HG03521 (cell line): ENCODE results near the gene NTN1.

Experiments
- ATAC-seq: cut with Tn5 transposase; IDR thresholded peaks from one replicate; pipeline ENCODE4 v1.9.1; 2021; ENCODE audit warnings: mild to moderate bottlenecking, moderate library complexity; ENCODE audit not compliant: unreplicated experiment

Gene NTN1

DNA sequence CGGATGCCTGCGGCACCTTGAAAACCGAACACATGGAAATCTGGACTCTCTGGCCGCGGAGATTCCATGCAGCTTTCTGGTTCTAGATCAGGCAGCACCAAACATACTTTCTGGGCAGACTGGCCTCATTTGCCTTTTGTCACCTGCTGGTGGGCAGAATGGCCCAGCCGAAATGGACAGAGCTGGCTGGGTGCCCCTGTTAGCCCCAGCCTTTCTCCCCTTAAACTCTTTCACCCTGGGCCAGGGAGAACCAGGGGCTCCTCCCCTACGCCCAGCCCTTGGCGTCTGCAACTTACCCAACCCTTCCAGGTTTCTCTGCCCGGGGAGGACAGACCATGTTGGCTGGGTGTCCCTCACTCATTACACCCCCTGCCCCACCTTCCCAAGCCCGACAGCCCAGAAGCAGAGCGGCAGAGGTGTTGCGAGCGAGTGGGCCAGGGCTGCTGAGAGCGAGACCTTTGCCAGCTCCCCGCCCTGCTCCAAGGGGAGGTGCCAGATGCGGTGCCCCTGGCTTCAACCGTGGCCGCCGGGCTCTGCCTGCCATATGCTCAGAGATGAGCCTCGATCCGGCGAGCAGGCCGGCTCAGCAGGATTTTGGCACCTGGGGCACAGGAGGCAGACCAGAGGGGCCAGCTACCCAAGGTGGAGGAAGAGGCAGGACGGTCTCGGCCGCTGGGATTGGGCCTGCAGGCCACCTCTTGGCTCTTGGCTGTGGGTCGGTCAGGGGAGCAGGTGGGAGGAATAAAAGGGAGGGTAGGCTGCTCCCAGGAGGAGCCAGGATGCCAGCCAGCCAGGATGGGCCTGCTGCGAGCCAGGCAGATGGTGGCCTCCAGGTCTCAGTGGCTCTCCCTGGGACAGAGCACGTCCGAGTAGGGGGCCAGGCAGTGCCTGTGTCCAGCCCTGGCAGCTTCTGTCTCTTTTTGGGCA lies 191.3 kb downstream of the NTN1 start:
- no peak for ATAC-seq

- no peak for ATAC-seq
Measured at GRCh38 chr17:9213303-9213640, 192.0 kb downstream of the NTN1 start.

DNA sequence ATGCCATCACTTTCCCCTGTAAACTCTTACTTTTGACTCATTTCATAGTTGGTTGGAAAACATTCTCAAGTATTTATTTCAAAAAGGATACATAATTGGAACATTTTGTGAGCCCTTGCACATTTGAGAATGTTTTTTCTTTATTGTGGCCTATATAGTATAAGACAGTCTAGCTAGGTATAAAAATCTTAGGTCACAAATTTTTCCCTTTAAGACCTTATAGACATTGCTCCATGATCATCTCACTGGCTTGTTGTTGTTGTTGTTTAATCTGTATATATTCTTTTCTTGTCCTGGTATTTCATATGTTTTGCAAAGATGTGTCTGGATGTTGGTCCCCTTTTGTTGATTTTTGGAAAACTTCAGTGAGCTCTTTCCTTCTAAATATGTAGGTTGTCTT lies 194.2 kb downstream of the NTN1 start:
- ATAC-seq = no peak

DNA sequence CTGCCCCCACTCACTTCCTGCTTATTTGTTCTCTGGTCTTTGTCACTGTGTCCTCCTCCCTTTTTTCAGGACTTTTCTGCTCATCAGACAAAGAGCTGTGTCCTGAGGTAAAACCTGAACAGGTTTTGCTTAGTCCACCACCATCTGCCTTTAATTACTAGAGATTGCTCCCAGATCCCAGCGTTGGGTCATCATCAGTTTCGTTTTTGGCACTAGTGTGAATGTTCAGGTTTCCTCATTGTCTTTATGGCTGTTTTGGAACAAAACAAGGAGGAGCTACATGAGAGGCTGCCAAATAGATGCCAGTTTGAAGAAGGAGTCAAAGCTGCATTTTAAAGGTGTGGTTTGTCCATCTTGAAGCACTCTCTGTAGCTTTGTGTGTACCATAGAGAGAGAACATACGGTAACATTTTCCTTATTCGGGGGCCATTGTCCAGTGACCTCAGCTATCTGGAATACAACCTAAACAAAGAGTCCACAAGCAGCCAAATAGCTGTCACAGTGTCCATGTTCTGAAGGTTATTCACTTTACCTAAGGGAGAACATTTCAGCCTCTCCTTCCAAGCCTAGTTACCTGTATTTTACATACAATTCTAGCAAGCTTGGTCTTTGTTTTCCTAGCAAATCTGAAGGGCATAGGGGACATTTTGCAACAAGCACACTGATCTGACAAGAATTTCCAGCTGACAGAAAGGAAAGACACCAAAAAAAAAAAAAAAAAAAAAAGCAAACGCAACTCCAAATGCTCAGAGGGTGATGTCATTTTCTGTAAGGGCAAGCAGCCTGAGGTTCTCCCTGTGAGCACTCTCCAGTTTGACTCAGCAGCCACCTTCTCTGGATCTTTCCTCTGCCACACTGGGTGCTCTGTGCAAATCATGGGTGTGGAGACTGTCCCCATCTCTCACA lies 196.1 kb downstream of the NTN1 start:
- ATAC-seq = no peak

- ATAC-seq = no peak
Measured at GRCh38 chr17:9218064-9218635, 196.8 kb downstream of the NTN1 start.

GRCh38 chr17:9218911-9219310 lies 197.6 kb downstream of the NTN1 start:
- ATAC-seq = no peak

GRCh38 chr17:9219631-9220397 lies 198.5 kb downstream of the NTN1 start:
- ATAC-seq = no peak

DNA sequence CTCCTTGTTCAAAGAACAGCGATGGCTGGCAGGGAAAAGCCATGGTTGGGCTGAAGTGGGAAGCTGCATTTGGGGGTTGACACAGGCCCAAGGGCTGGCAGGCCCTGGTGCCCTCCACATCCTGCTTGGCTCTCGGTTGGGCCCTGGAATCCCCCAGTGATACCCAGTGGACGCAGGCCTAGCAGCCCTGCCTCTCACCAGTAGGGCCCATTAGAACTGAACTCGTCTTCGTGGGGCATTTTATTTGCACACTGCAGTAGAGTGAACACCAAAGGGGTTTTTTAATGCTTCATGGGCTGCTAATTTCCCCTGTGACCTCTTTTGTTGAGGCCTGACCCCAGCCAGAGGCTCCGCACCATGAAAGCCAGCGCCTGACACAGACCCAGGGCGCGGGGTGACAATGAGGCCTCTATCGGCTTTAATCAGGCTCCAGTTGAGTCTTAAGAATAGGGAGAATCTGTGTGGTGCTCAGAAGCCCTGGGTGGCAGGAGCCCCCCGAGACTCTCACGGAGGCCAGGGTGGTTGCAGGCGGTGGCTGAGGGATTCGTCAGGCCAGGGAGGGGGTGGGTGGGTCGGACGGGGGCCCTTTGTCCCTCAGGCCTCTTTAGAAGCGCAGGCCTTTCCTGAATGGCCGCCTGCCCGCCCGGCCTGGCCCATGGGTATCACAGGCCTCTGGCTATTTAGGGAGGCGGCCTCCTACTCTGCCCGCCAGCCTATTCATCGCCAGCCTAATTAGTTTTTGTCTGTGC lies 199.3 kb downstream of the NTN1 start:
- ATAC-seq = no peak

GRCh38 chr17:9221147-9221921 lies 200.0 kb downstream of the NTN1 start:
- ATAC-seq = no peak

DNA sequence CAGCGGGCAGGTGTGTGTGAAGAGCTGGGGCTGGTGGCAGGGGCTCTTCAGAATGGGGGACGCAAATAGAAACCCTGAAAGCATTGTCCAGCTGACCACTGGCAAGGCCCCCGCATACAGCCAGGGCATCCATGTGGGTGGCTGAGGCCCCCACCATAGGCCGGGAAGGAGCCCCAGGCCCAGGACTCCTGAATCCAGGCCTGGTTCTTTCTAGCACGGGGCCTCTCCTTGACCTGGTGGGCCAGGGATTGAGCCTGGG lies 200.5 kb downstream of the NTN1 start:
- no peak for ATAC-seq

GRCh38 chr17:9223531-9223930 lies 202.2 kb downstream of the NTN1 start:
- ATAC-seq = no peak

DNA sequence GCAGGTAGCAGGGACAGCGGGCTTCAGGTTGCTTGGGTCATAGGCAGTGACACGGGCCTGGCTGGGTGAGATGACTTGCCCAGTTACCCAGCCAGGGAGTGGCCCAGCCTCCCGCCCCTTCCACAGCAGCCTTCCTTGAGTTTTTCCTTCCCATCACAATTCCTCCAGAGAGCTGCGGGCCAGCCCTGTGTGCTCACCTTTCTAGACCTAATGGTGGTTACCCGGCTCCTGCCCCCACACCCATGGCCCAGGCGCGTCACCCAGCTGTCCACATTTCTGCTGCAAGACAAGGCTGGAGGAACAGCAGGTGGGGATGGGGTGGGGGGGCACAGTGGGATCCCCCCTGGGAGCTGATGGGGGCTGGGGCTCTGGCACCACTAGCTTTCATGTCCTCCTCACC lies 203.2 kb downstream of the NTN1 start:
- no peak for ATAC-seq

DNA sequence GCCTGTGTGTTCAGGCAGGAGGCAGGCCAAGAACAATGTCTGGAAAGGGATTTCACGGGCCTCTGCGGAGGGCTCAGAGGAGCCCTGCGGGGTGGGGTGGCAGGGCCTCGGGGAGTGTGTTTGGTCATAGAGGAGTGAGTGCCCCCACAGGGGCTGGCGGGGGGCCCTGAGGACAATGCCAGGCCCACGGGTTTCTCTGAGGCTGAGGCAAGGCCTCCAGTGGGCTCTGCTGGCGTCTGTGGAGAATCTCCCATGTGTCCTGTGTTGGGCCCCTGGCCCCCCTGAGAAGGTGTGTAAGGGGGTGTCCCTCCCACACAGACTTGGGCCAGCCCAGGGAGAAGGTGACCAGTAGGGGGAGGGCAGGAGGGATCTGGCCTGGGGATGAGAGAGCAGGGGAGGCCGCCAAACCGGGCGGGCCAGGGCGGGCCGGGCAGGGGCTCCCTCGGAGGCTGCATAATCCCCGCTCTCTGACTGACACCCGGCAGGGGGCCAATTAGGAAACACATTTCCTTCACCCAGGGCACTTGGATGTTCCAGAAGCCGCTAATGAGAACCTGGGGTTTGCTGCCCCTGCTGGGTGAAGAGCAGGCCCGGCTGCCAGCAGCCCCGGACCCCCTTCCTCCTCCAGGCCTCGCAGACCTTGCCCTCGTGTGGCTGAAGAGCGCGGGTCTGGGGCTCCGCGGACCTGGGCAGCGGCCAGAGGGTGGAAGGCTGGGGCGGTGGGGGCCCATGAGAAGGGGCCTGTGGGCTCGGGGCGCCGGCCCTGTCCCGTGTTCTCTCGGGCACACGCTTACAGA lies 204.2 kb downstream of the NTN1 start:
- no peak for ATAC-seq

DNA sequence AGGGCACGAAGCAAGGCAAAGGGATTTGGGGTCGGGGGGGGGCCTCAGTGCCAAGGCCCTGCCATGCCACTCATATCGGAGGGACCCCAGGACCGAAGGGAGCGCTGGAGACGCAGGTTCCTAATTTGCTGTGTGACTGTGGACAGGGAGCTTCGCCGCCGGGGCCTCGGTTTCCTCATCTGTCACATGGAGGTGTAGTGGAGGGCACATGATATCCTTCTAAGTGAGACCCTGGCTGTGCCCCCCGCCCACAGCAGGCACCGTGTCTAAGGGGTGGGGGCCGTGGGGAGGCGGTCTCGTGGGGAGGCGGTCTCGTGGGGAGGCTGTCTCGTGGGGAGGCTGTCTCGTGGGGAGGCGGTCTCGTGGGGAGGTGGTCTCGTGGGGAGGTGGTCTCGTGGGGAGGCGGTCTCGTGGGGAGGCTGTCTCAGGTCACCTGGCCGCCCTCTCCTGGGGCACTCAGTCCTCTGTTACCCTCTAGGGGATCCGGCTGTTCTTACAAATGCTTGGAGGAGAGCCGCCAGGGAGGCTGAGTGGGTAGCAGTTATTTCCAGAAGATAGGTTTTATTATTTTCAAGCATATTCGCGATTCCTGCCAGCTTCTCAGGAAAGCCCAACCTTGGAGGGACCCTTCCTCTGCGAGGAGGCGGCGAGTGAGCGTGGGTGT lies 205.0 kb downstream of the NTN1 start:
- no peak for ATAC-seq

- ATAC-seq = no peak
Measured at GRCh38 chr17:9226794-9227135, 205.5 kb downstream of the NTN1 start.

- no peak for ATAC-seq
Measured at GRCh38 chr17:9227819-9228407, 206.6 kb downstream of the NTN1 start.

DNA sequence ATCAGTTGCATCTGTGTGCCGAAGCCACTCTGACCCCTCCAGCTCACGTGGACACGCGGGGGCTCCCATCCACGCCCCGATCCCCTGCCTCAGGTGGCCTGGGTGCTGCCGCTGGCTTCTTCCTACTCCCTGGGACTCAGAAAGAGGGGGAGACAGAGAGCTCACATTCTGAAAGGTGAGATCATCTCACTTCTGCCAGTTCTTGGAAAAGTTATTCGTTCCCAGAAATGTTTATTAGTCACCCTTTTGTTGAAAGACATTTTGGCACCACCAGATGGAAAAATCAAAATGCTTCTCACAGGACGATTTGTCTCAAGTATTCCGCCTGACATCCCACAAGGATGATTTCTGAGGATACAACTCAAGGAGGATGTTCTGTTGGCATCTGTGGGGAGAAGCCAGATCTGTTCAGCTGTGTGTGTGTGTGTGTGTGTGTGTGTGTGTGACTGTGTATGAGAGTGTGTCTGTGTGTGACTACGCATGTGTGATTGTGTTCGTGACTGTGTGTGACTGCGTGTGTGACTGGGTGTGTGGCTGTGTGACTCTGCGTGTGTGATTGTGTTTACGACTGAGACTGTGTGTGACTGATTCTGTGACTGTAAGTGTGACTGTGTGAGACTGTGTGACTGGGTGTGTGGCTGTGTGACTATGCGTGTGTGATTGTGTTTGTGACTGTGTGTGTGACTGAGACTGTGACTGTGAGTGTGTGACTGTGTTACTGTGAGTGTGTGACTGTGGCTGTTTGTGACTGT lies 207.3 kb downstream of the NTN1 start:
- no peak for ATAC-seq
